Smooth muscle cell of the brain vasculature (primary cell): ENCODE measurements around the gene SYCE1L.
A peak's percentile ranks its signal among the peaks of the same experiment; 100 is the strongest.
"Not testable (repeated sequence)": the region's sequence is repeated elsewhere in the genome, so short reads cannot be mapped to it uniquely, and the experiment has no call there.

Experiments used
- DNase-seq: peaks from one replicate; pipeline ENCODE4 v3.0.0-alpha.2; 2012; ENCODE audit warnings: low read depth, low spot score

SYCE1L gene

GRCh38 chr16:77197747-77198146 lies 1.5 kb upstream of the SYCE1L start:
- DNase-seq: no peak

- DNase-seq: no peak
These were observed 7.3 kb downstream of the SYCE1L start for GRCh38 chr16:77206533-77206932.

- DNase-seq: no peak
These were observed 7.8 kb downstream of the SYCE1L start for GRCh38 chr16:77207030-77207429.

- DNase-seq: no peak
These were observed 9.2 kb downstream of the SYCE1L start for GRCh38 chr16:77208382-77208781.

DNA sequence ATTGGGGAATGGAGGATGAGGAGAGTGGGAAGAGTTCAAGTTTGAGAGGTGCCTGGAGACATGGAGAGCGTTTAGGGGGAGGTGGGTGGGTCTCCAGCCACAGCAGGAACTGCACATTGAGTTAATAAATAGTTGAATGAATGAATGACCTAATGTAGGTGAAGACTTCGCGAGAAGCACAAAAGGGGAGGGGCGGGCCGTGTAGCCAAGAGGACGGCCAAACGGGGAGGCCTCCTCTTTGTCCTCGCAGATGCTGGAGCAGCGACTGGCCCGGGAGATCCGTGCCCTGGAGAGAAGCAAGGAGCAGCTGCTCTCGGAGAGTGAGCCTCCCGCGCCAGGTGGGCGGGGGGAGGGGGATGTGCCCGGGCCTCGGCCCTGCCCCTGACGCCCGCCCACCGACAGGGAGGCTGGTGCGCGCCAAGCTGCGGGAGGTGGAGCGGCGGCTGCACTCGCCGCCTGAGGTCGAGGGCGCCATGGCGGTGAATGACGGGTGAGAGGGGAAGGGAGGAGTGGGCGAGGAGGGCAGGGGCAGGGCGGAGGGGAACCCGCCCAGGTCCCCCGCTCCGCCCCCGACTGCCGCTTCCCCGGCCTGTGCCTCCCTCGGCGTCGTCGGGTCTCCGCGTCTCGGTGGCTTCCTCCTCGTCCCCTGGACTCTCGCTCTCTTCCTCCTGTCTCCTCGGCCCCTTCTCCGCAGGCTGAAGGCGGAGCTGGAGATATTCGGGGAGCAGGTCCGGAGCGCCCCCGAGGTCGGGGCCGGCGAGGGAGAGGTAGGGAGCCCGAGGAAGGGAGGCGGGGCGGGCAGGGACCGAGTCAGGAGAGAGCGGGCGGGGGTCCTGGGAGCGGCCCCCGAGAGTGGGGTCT lies 12.9 kb downstream of the SYCE1L start:
- DNase-seq: no peak

GRCh38 chr16:77212741-77213541 lies 13.7 kb downstream of the SYCE1L start:
- no peak for DNase-seq

DNA sequence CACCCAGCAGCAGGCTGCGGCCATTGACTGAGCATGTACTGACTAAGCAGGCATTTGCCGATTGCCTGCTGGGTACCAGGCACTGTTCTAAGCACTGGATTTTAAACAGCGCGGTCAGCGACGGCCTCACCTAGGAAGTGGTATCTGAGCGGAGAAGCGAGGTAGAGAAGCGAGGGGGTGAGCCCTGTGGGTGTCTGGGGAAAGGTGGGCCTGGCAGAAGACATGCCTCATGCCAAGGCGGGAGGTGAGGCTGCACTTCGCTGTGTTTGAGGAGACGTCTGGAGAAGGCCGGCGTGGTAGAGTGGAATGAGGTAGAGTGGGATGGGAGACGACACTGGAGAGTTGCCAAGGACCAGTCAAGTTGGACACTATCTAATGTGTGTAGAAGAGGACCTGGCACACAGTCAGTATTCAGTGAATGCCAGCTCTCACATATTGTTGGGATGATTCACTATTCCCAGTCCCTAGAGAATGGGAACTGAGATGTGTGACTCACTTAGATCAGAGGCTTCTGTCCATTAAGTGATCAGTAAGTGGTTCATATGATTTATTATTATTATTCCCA lies 14.4 kb downstream of the SYCE1L start:
- no peak for DNase-seq

GRCh38 chr16:77214411-77215138 lies 15.4 kb downstream of the SYCE1L start:
- no peak for DNase-seq

DNA sequence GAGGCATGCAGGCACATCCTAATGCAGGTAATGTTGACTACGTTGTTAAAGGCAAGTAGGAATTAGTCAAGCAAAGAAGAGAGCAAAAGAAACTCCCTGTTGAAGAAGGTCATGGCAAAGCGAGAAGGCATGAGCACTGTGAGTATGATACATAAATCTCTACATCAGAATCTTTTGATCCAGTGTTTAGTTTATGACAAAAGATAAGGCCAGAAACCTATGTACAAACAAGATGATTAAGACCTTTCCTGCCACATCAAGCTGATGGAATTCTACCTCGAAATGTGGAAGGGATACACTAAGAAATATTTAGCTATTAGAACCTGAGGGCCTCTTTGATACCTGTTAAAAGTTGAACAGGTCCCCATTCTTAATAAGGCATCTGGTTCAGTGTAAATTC lies 20.2 kb downstream of the SYCE1L start:
- no peak for DNase-seq

GRCh38 chr16:77220427-77220826 lies 21.2 kb downstream of the SYCE1L start:
- DNase-seq: no peak

- no peak for DNase-seq
These were observed 22.3 kb downstream of the SYCE1L start for GRCh38 chr16:77221482-77221881.

- no peak for DNase-seq
These were observed 24.0 kb downstream of the SYCE1L start for GRCh38 chr16:77223184-77223583.

DNA sequence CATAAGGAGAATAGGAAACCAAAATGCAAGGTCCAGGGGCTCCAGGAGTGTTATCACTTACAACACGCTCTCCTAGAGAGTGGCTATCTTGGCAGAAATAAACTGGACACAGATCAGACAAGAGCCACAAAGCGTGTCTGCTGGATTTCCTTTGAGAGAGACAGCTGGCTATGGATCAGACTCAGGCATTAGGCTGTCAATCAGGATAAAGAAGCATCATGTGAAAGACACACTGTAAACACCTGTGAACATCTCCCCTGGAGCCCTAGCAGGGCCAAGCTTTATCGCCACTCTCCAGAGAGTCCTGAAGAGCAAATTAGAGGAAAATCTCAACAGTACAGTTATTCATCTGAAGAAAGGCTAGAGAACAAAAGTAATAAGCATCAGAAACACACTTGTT lies 26.0 kb downstream of the SYCE1L start:
- DNase-seq: no peak

- DNase-seq: no peak
These were observed 28.5 kb downstream of the SYCE1L start for GRCh38 chr16:77227745-77228144.

DNA sequence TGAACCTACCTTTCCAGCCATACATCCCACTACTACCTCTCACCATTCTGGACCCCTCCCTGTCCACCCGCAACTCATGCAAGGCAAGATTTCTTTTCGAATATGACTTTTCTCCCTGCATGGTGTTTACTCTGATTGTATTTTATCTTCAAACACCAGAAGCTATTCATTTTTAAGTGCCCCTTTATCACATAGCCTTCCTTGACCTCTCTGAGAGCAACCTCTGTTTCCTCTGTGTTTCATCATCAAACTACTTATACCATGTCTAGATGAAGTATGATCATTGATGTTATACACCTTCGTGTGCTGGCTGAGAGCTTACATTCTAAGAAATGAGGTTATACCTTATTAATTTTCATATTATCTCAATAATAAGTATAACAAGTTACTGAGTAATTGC lies 31.8 kb downstream of the SYCE1L start:
- DNase-seq: no peak

- no peak for DNase-seq
These were observed 34.8 kb downstream of the SYCE1L start for GRCh38 chr16:77233799-77234519.

DNA sequence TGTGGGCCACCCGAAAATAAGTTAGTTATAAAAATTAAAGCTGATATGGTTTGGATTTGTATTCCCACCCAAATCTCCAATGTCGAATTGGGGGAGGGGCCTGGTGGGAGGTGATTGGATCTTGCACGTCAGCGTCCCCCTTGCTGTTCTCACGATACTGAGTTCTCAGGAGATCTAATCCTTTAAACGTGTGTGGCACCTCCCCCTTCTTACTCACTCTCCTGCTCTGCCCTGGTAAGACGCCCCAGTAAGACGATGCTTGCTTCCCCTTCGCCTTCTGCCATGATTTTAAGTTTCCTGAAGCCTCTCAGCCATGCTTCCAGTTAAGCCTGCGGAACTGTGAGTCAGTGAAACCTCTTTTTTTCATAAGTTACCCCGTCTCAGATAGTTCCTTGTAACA lies 35.4 kb downstream of the SYCE1L start:
- DNase-seq: no peak

DNA sequence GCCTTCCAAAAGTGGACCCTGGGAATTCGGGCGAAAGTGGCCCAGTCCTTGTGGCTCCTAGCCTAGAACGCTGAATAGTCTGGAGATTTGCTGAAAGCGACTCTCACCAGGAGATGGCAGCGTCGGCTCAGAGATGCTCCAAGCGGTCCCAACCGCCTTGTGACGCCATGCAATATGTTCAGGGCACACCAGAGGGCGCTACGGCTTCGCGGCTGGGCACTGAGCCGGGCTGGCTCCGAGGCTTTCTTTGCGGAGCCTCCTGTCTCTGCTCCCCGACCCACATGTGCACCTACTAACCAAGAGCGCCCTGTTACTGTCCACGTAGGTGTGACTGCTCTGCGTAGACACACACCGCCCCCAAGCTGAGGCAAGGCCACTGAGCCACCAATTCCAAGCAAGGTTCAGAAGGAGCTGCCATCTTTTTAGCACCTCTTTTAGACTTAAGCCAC lies 36.9 kb downstream of the SYCE1L start:
- DNase-seq: peak; percentile 65

DNA sequence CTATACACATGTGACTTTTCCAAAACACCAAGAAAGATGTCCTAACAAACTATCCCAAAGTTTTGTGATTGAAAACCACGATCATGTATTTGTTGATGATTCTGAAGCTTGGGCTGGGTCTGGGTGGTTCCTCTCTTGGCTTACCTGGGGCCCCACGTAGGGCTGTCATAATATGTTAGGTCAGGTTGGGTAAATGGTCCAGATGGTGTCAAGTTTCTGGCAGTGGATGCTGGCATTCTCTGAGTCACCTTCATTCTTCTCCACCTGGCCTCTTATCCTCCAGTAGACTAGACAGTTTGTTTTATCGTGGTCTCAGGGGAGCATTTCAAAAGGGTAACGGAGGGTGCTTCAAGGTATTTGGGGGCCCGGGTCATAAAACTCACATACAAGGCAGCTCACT lies 39.4 kb downstream of the SYCE1L start:
- no peak for DNase-seq

DNA sequence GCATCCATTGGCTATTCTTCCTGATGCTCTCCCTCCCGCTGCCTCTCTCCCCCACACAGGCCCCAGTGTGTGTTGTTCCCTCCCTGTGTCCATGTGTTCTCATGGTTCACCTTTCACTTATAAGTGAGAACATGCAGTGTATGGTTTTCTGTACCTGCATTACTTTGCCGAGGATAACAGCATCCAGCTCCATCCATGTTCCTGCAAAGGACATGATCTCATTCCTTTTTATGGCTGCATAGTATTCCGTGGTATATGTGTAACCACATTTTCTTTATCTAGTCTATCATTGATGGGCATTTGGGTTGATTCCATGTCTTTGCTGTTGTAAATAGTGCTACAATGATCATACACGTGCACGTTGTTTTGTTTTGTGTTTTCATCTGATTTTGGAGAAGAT lies 43.3 kb downstream of the SYCE1L start:
- DNase-seq: not testable (repeated sequence)

- no peak for DNase-seq
These were observed 46.9 kb downstream of the SYCE1L start for GRCh38 chr16:77246150-77246549.
